Measurements from ENCODE around the gene OR13J1.

- TF ChIP-seq, protein P1, sequence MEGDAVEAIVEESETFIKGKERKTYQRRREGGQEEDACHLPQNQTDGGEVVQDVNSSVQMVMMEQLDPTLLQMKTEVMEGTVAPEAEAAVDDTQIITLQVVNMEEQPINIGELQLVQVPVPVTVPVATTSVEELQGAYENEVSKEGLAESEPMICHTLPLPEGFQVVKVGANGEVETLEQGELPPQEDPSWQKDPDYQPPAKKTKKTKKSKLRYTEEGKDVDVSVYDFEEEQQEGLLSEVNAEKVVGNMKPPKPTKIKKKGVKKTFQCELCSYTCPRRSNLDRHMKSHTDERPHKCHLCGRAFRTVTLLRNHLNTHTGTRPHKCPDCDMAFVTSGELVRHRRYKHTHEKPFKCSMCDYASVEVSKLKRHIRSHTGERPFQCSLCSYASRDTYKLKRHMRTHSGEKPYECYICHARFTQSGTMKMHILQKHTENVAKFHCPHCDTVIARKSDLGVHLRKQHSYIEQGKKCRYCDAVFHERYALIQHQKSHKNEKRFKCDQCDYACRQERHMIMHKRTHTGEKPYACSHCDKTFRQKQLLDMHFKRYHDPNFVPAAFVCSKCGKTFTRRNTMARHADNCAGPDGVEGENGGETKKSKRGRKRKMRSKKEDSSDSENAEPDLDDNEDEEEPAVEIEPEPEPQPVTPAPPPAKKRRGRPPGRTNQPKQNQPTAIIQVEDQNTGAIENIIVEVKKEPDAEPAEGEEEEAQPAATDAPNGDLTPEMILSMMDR (IDR thresholded peaks at IDR 0.05), result no peak
- no peak for TF ChIP-seq EP300 (IDR thresholded peaks at IDR 0.05)
- TF ChIP-seq POLR2AphosphoS5 (IDR thresholded peaks at IDR 0.05), result no peak
- TF ChIP-seq POLR2A (IDR thresholded peaks at IDR 0.05), result no peak
Measured at GRCh38 chr9:35871545-35871944, 1.3 kb upstream of the OR13J1 start.

Data from suprapubic skin (tissue), 4 donors.